OCI-LY7 (cell line): ENCODE measurements around the gene RTBDN.

Source experiments
- CTCF ChIP-seq: fragments of 200-600 bp; sonication (generic); conservative IDR thresholded peaks from 2 replicates; pipeline ENCODE4 v1.5.1; 2014; ENCODE audit warnings: mild to moderate bottlenecking, antibody characterized with exemption, low read length, moderate library complexity, mixed read lengths
- EZH2phosphoT487 ChIP-seq: fragments of 200-600 bp; sonication (generic); IDR thresholded peaks from 2 replicates; pipeline ENCODE4 v1.6.1; 2018; ENCODE audit warnings: low read depth, borderline replicate concordance, mild to moderate bottlenecking, mixed run types, antibody characterized with exemption, low read length, moderate library complexity, mixed read lengths

- TF ChIP-seq EZH2phosphoT487, result no peak
- TF ChIP-seq CTCF, result no peak
These were observed 2.1 kb upstream of the RTBDN start for GRCh38 chr19:12836529-12836863.
